HCT116 (cell line): Measurements from ENCODE around the gene KRT13. TPM values are rescaled to one million over a fixed set of nuclear protein-coding genes. Genes with fewer than 3 reads are reported as not detected.

Experiments used
- ATAC-seq: fragments of 200-7000 bp; cut with Tn5 transposase; 2 replicates; pipeline ENCODE4 v1.9.1; 2020; ENCODE audit warnings: mild to moderate bottlenecking, moderate library complexity
- BruUV-seq: library from RNA; stranded (reverse); fragments of 400-500 nt; replicated peaks from 2 replicates; lab custom pipeline; 2021; lab: Mats Ljungman, UMichigan
- CTCF ChIA-PET: fragments of 300-600 bp; sonication (Branson Sonifier 250); formaldehyde crosslinking; loops from one replicate; lab custom pipeline; 2021; ENCODE audit warnings: antibody characterized with exemption; lab: Charles Lee
- POLR2A ChIA-PET: fragments of 300-600, 350-600 bp; sonication (Branson Sonifier 250); formaldehyde crosslinking; loops from one replicate; lab custom pipeline; 2021; ENCODE audit warnings: antibody characterized with exemption; lab: Charles Lee
- RAD21 ChIA-PET, 2 experiments: fragments of 300-600 bp; sonication (Branson Sonifier 250); formaldehyde crosslinking; loops; one replicate each; lab custom pipeline; 2023; ENCODE audit warnings: low total read pairs in 2 of 2; ENCODE audit not compliant: uncharacterized antibody in 2 of 2, unreplicated experiment in 2 of 2, low non-redundant PET in 1 of 2; lab: Charles Lee
- DNase-seq: peaks from one replicate; pipeline ENCODE4 v3.0.0-alpha.2; 2010; ENCODE audit warnings: low read depth, low spot score
- H2AFZ ChIP-seq: fragments of 200-600 bp; shearing (Covaris generic), sonication (generic); 2 replicates; pipeline ENCODE4 v1.6.1; 2017; ENCODE audit warnings: low read depth, mixed run types, mixed read lengths, antibody characterized with exemption, low read length; ENCODE audit not compliant: poor library complexity, severe bottlenecking
- H3K27ac ChIP-seq: 2 replicates; pipeline ENCODE4 v1.5.1; 2012; ENCODE audit warnings: low read depth, low read length
- H3K27me3 ChIP-seq: fragments of 200-600 bp; sonication (generic); 2 replicates; pipeline ENCODE4 v1.6.1; 2016; ENCODE audit warnings: mixed run types, low read length, mixed read lengths; ENCODE audit not compliant: insufficient read depth
- H3K36me3 ChIP-seq, 2 experiments: fragments of 200-500 bp in 1 of 2; fragments of 200-600 bp in 1 of 2; sonication (Bioruptor generic) in 1 of 2; sonication (generic) in 1 of 2; 2 replicates each; pipeline versions ENCODE4 v1.5.1 to v1.6.1; 2014 to 2016; ENCODE audit warnings: low read length in 2 of 2, inconsistent platforms in 1 of 2, mixed read lengths in 1 of 2, mixed run types in 1 of 2; ENCODE audit not compliant: insufficient read depth in 2 of 2, control insufficient read depth in 1 of 2
- H3K4me1 ChIP-seq, 2 experiments: fragments of 200-600 bp in 1 of 2; sonication (generic) in 1 of 2; 2 replicates each; pipeline versions ENCODE4 v1.5.1 to v1.6.1; 2012 to 2017; ENCODE audit warnings: low read length in 2 of 2, inconsistent platforms in 1 of 2, mild to moderate bottlenecking in 1 of 2, mixed read lengths in 1 of 2, mixed run types in 1 of 2, moderate library complexity in 1 of 2; ENCODE audit not compliant: insufficient read depth in 2 of 2, control insufficient read depth in 1 of 2
- H3K4me2 ChIP-seq: fragments of 200-600 bp; sonication (generic); 2 replicates; pipeline ENCODE4 v1.6.1; 2017; ENCODE audit warnings: mixed run types, low read length, mixed read lengths
- H3K4me3 ChIP-seq, 2 experiments: fragments of 200-600 bp in 1 of 2; sonication (generic) in 1 of 2; replicated peaks in 1 of 2; 2 replicates each; pipeline ENCODE4 v1.5.1; 2011 to 2016; ENCODE audit warnings: low read length in 2 of 2, control low read depth in 1 of 2, low read depth in 1 of 2, mild to moderate bottlenecking in 1 of 2, mixed read lengths in 1 of 2, mixed run types in 1 of 2
- H3K79me2 ChIP-seq: fragments of 200-600 bp; sonication (generic); 2 replicates; pipeline ENCODE4 v1.6.1; 2017; ENCODE audit warnings: mild to moderate bottlenecking, mixed run types, low read length, moderate library complexity, mixed read lengths; ENCODE audit not compliant: insufficient read depth
- H3K9ac ChIP-seq: fragments of 200-600 bp; sonication (generic); 2 replicates; pipeline ENCODE4 v1.6.1; 2016; ENCODE audit warnings: low read length, mixed read lengths
- H3K9me2 ChIP-seq: fragments of 200-600 bp; sonication (generic), shearing (Covaris generic); 2 replicates; pipeline ENCODE4 v1.6.1; 2017; ENCODE audit warnings: mixed run types, mild to moderate bottlenecking, moderate library complexity; ENCODE audit not compliant: insufficient read depth
- H3K9me3 ChIP-seq, 2 experiments: fragments of 200-500 bp in 1 of 2; fragments of 200-600 bp in 1 of 2; sonication (Bioruptor generic) in 1 of 2; sonication (generic) in 1 of 2; 2 replicates each; pipeline ENCODE4 v1.6.1; 2014 to 2017; ENCODE audit warnings: low read length in 2 of 2, mixed read lengths in 2 of 2, inconsistent platforms in 1 of 2, low read depth in 1 of 2, mild to moderate bottlenecking in 1 of 2, mixed run types in 1 of 2, moderate library complexity in 1 of 2; ENCODE audit not compliant: control insufficient read depth in 1 of 2, insufficient read depth in 1 of 2
- H4K20me1 ChIP-seq: fragments of 200-600 bp; sonication (generic), shearing (Covaris generic); 2 replicates; pipeline ENCODE4 v1.6.1; 2017; ENCODE audit warnings: mixed run types, mild to moderate bottlenecking, moderate library complexity; ENCODE audit not compliant: insufficient read depth
- CBX3 ChIP-seq: IDR thresholded peaks from 2 replicates; pipeline ENCODE4 v1.6.1; 2012; ENCODE audit warnings: low read depth
- CEBPB ChIP-seq: IDR thresholded peaks from 2 replicates; pipeline ENCODE4 v1.6.1; 2012; ENCODE audit warnings: low read depth
- CTCF ChIP-seq, 3 experiments: fragments of 200-600 bp in 1 of 3; sonication (generic) in 1 of 3; IDR thresholded peaks in 2 of 3; conservative IDR thresholded peaks in 1 of 3; 2 replicates each; pipeline ENCODE4 v1.5.1; 2012 to 2017; ENCODE audit warnings: low read depth in 2 of 3, low read length in 2 of 3, antibody characterized with exemption in 1 of 3, borderline replicate concordance in 1 of 3, control low read depth in 1 of 3, mild to moderate bottlenecking in 1 of 3, mixed read lengths in 1 of 3, mixed run types in 1 of 3, moderate library complexity in 1 of 3; ENCODE audit not compliant: insufficient read depth in 1 of 3
- EGR1 ChIP-seq: IDR thresholded peaks from 2 replicates; pipeline ENCODE4 v1.6.1; 2012; ENCODE audit warnings: low read depth
- ELF1 ChIP-seq: IDR thresholded peaks from 2 replicates; pipeline ENCODE4 v1.6.1; 2012; ENCODE audit warnings: low read depth, borderline replicate concordance
- EZH2 ChIP-seq: fragments of 200-600 bp; sonication (generic); IDR thresholded peaks from 2 replicates; pipeline ENCODE4 v1.6.1; 2017; ENCODE audit warnings: antibody characterized with exemption, mixed run types
- FOSL1 ChIP-seq: IDR thresholded peaks from 2 replicates; pipeline ENCODE4 v1.6.1; 2012; ENCODE audit warnings: low read depth
- MAX ChIP-seq: IDR thresholded peaks from 2 replicates; pipeline ENCODE4 v1.6.1; 2012
- POLR2A ChIP-seq: IDR thresholded peaks from 2 replicates; pipeline ENCODE4 v1.7.0; 2011; ENCODE audit warnings: borderline replicate concordance; ENCODE audit not compliant: insufficient read depth, insufficient read length; ENCODE audit errors: extremely low read depth
- POLR2AphosphoS5 ChIP-seq: IDR thresholded peaks from 2 replicates; pipeline ENCODE4 v1.6.1; 2011; ENCODE audit warnings: mild to moderate bottlenecking, low read depth, low read length, moderate library complexity
- REST ChIP-seq: IDR thresholded peaks from 2 replicates; pipeline ENCODE4 v1.6.1; 2012; ENCODE audit warnings: low read depth
- SIN3A ChIP-seq: IDR thresholded peaks from 2 replicates; pipeline ENCODE4 v1.6.1; 2012; ENCODE audit warnings: low read depth
- SP1 ChIP-seq: IDR thresholded peaks from 2 replicates; pipeline ENCODE4 v1.6.1; 2012; ENCODE audit warnings: low read depth
- YY1 ChIP-seq: IDR thresholded peaks from 2 replicates; pipeline ENCODE4 v1.6.1; 2011; ENCODE audit warnings: low read length, low read depth, moderate library complexity, mild to moderate bottlenecking; ENCODE audit not compliant: insufficient replicate concordance; ENCODE audit errors: extremely low read depth
- ZBTB33 ChIP-seq: IDR thresholded peaks from 2 replicates; pipeline ENCODE4 v1.6.1; 2011; ENCODE audit warnings: mild to moderate bottlenecking, low read length, moderate library complexity; ENCODE audit not compliant: insufficient replicate concordance; ENCODE audit errors: extremely low read depth
- ZNF274 ChIP-seq: fragments of 200-500 bp; sonication (Bioruptor generic); IDR thresholded peaks from 2 replicates; pipeline ENCODE4 v1.6.1; 2014; ENCODE audit warnings: mild to moderate bottlenecking, low read depth, low read length, inconsistent platforms
- intact Hi-C: fragments of 100-400 bp; cut with micrococcal nuclease; formaldehyde crosslinking; loops from 2 replicates; pipeline ENCODE4 v1.10.0; 2022
- total RNA-seq: library from RNA; stranded (reverse); gene quantifications from one replicate; pipeline ENCODE4 v1.2.1, GENCODE V29; 2021; ENCODE audit not compliant: unreplicated experiment

Gene KRT13
- total RNA-seq, 1 experiment from 2014 or later = 3.7 TPM

GRCh38 chr17:41542357-41542756 is 36.9 kb upstream of the KRT13 start:
- no peaks in the 10 kb centered on the region for H3K9me2 ChIP-seq
- TF ChIP-seq SIN3A = no peak
- TF ChIP-seq ZNF274 = no peak
- TF ChIP-seq ZBTB33 = no peak
- TF ChIP-seq POLR2A = no peak
- TF ChIP-seq EZH2 = no peak
- no peak for TF ChIP-seq ELF1
- TF ChIP-seq SP1 = no peak
- no peak for TF ChIP-seq FOSL1
- no peak for TF ChIP-seq CBX3
- TF ChIP-seq REST = no peak
- no peak for TF ChIP-seq YY1
- no peak for TF ChIP-seq MAX
- TF ChIP-seq POLR2AphosphoS5 = no peak
- no peak for TF ChIP-seq EGR1
- no peak for TF ChIP-seq CEBPB
- no peak for TF ChIP-seq CTCF (IDR thresholded peaks at IDR 0.05 in 2 of 3, conservative IDR thresholded peaks at IDR 0.05 in 1 of 3; ENCODE audit: borderline replicate concordance in 1 of 3, insufficient read depth in 1 of 3, low read depth in 2 of 3, low read length in 2 of 3)
- TF ChIP-seq, all 23 proteins: peak for 0
- Histone ChIP-seq H3K4me1 (peaks cover 24 to 72% of the 10 kb centered on the region in 2 experiments), H3K27ac (no peak overlapping the region), H3K27me3 (no peaks in the 10 kb centered on the region), H3K79me2 (no peaks in the 10 kb centered on the region), H2AFZ (no peak overlapping the region), H3K36me3 (no peaks in the 10 kb centered on the region), H3K4me2 (no peak overlapping the region), H3K9ac (no peak overlapping the region), H3K9me3 (peaks cover 0 to 8% of the 10 kb centered on the region in 2 experiments; a peak in 1 of 4 replicates), H3K4me3 (no peak overlapping the region), H4K20me1 (no peaks in the 10 kb centered on the region)
- BruUV-seq = no TSS peak
- no peak for DNase-seq
- CTCF ChIA-PET = interaction anchor here (3.0 kb wide), 1 partner anchor 120 kb away, joined by 13 read pairs; no protein-coding TSS in a partner anchor
- POLR2A ChIA-PET = interaction anchor here (1.2 to 6.5 kb wide), 3 partner anchors 10 to 147 kb away, joined by 3 to 68 read pairs (median 6); partner anchors contain the start of genes EIF1 and KRT19
- RAD21 ChIA-PET = no interaction called here
- no peak for ATAC-seq
- intact Hi-C loops = loop anchor here (10.0 kb wide), 1 partner anchor 928 kb away; no protein-coding TSS in a partner anchor
